PC-9 (cell line): ENCODE measurements around the gene LINC00632. TPM values are rescaled to one million over a fixed set of nuclear protein-coding genes. Genes with fewer than 3 reads are reported as not detected.

Experiments
- BruUV-seq: library from RNA; stranded (reverse); fragments of 400-500 nt; replicated peaks from 2 replicates; lab custom pipeline; 2021; lab: Mats Ljungman, UMichigan
- CTCF ChIA-PET: fragments of 300-600 bp; sonication (Branson Sonifier 250); formaldehyde crosslinking; loops from one replicate; lab custom pipeline; 2022; ENCODE audit warnings: antibody characterized with exemption; lab: Charles Lee
- POLR2A ChIA-PET: fragments of 300-600 bp; sonication (Branson Sonifier 250); formaldehyde crosslinking; loops from one replicate; lab custom pipeline; 2022; ENCODE audit warnings: antibody characterized with exemption; ENCODE audit not compliant: unreplicated experiment; lab: Charles Lee
- DNase-seq, 2 experiments: peaks; one replicate each; pipeline versions ENCODE4 v3.0.0 to v3.0.0-alpha.2; 2015 to 2022; ENCODE audit warnings: mixed read lengths in 1 of 2
- H2AFZ ChIP-seq: fragments of 200-600 bp; sonication (generic); 2 replicates; pipeline ENCODE4 v1.8.1; 2017; ENCODE audit warnings: antibody characterized with exemption
- H3F3A ChIP-seq: fragments of 200-600 bp; sonication (generic); 2 replicates; pipeline ENCODE4 v1.8.1; 2017; ENCODE audit warnings: antibody characterized with exemption, mild to moderate bottlenecking, low read depth; ENCODE audit not compliant: insufficient read depth
- H3K27ac ChIP-seq: fragments of 200-600 bp; sonication (generic); 2 replicates; pipeline ENCODE4 v1.6.1; 2016; ENCODE audit warnings: mixed run types
- H3K27me3 ChIP-seq: fragments of 200-600 bp; sonication (generic); 2 replicates; pipeline ENCODE4 v1.6.1; 2016; ENCODE audit warnings: low read depth, mixed run types; ENCODE audit not compliant: insufficient read depth
- H3K36me3 ChIP-seq: fragments of 200-600 bp; sonication (generic); 2 replicates; pipeline ENCODE4 v1.6.1; 2016; ENCODE audit warnings: low read depth, mixed run types
- H3K4me1 ChIP-seq: fragments of 200-600 bp; sonication (generic); replicated peaks from 2 replicates; pipeline ENCODE4 v1.6.1; 2016; ENCODE audit warnings: mixed run types; ENCODE audit not compliant: insufficient read depth
- H3K4me2 ChIP-seq: fragments of 200-600 bp; sonication (generic); 2 replicates; pipeline ENCODE4 v1.6.1; 2017; ENCODE audit warnings: mixed run types
- H3K4me3 ChIP-seq: fragments of 200-600 bp; sonication (generic); 2 replicates; pipeline ENCODE4 v1.6.1; 2016; ENCODE audit warnings: mixed run types
- H3K79me2 ChIP-seq: fragments of 200-600 bp; sonication (generic); 2 replicates; pipeline ENCODE4 v1.6.1; 2017; ENCODE audit warnings: low read depth, mixed run types
- H3K9me2 ChIP-seq: fragments of 200-600 bp; sonication (generic); 2 replicates; pipeline ENCODE4 v1.8.1; 2017; ENCODE audit warnings: mild to moderate bottlenecking; ENCODE audit not compliant: insufficient read depth
- H3K9me3 ChIP-seq: fragments of 200-600 bp; sonication (generic); 2 replicates; pipeline ENCODE4 v1.8.1; 2016; ENCODE audit warnings: low read depth; ENCODE audit not compliant: insufficient read depth
- H4K20me1 ChIP-seq: fragments of 200-600 bp; sonication (generic); 2 replicates; pipeline ENCODE4 v1.8.1; 2017; ENCODE audit not compliant: insufficient read depth
- EZH2 ChIP-seq: fragments of 200-600 bp; sonication (generic); IDR thresholded peaks from 2 replicates; pipeline ENCODE4 v1.8.0; 2017; ENCODE audit warnings: antibody characterized with exemption, low read depth
- intact Hi-C: fragments of 100-400 bp; cut with micrococcal nuclease; formaldehyde crosslinking; loops from one replicate; pipeline ENCODE4 v1.10.0; 2022; ENCODE audit not compliant: unreplicated experiment
- total RNA-seq: library from RNA; stranded (reverse); gene quantifications from 2 replicates; pipeline ENCODE4 v1.2.3, GENCODE V29; 2021
- TF ChIP-seq, protein P1 (sequence below): fragments of 200-600 bp; sonication (generic); conservative IDR thresholded peaks from 2 replicates; pipeline ENCODE4 v1.6.1; 2017; ENCODE audit warnings: mixed run types, antibody characterized with exemption, mild to moderate bottlenecking, moderate library complexity

LINC00632 gene
- total RNA-seq, 1 experiment from 2014 or later = 0.46 TPM

DNA sequence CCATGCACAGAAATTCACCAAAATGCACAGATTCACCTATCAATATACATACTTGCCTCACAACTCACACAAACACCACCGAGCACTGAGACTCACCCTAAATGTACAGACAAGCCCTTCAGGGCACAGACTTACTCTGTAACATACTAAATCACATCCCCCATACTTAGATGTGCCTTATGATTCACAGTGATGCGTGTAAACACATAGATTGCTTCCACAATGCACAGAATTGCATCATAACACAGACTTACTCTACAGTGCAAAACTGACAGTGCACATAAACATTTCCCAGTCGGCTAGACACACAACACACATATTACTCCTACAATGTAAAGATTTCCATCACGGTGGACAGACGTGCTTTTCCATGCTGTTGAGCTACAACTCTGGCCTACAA lies 6.2 kb downstream of the LINC00632 start:
- H3K9me2 ChIP-seq = no peaks in the 10 kb centered on the region
- no peak for DNase-seq
- no peaks in the 10 kb centered on the region for H3F3A ChIP-seq
- CTCF ChIA-PET = no interaction called here
- H3K79me2 ChIP-seq = no peaks in the 10 kb centered on the region
- no peak overlapping the region for H2AFZ ChIP-seq
- peaks cover 66% of the 10 kb centered on the region for H3K27me3 ChIP-seq
- H3K9me3 ChIP-seq = no peaks in the 10 kb centered on the region
- H3K27ac ChIP-seq = no peak overlapping the region
- intact Hi-C loops = no loop called here
- H3K4me1 ChIP-seq = no peaks in the 10 kb centered on the region
- H3K36me3 ChIP-seq = no peaks in the 10 kb centered on the region
- POLR2A ChIA-PET = no interaction called here
- H3K4me2 ChIP-seq = no peak overlapping the region
- H3K4me3 ChIP-seq = no peak overlapping the region
- no peaks in the 10 kb centered on the region for H4K20me1 ChIP-seq
- no peak for TF ChIP-seq EZH2
- TF ChIP-seq, protein P1, sequence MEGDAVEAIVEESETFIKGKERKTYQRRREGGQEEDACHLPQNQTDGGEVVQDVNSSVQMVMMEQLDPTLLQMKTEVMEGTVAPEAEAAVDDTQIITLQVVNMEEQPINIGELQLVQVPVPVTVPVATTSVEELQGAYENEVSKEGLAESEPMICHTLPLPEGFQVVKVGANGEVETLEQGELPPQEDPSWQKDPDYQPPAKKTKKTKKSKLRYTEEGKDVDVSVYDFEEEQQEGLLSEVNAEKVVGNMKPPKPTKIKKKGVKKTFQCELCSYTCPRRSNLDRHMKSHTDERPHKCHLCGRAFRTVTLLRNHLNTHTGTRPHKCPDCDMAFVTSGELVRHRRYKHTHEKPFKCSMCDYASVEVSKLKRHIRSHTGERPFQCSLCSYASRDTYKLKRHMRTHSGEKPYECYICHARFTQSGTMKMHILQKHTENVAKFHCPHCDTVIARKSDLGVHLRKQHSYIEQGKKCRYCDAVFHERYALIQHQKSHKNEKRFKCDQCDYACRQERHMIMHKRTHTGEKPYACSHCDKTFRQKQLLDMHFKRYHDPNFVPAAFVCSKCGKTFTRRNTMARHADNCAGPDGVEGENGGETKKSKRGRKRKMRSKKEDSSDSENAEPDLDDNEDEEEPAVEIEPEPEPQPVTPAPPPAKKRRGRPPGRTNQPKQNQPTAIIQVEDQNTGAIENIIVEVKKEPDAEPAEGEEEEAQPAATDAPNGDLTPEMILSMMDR = no peak
- BruUV-seq = no TSS peak

DNA sequence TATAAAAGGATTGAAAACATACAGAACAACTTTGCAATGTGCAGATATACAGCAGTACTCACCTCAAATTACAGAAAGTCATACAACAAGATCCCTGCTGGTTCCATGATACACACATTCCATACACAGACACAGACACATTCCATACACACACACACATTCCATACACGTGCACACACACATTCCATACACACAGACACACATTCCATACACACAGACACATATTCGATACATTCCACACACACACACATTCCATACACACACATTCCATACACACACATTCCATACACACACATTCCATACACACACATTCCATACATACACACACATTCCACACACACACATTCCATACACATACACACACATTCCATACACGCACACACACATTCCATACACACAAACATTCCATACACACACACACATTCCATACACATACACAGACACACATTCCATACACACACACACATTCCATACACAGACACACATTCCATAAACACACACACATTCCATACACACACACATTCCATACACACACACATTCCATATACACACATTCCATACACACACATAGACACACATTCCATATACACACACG lies 13.7 kb downstream of the LINC00632 start:
- DNase-seq = no peak
- H3K27ac ChIP-seq = no peak overlapping the region
- POLR2A ChIA-PET = no interaction called here
- H3K27me3 ChIP-seq = peaks cover 24% of the 10 kb centered on the region
- H3K4me3 ChIP-seq = no peak overlapping the region
- CTCF ChIA-PET = no interaction called here
- H3K9me3 ChIP-seq = no peaks in the 10 kb centered on the region
- H3F3A ChIP-seq = no peaks in the 10 kb centered on the region
- H3K9me2 ChIP-seq = no peaks in the 10 kb centered on the region
- intact Hi-C loops = no loop called here
- no TSS peak for BruUV-seq
- TF ChIP-seq EZH2 = no peak
- TF ChIP-seq, protein P1 = no peak
- no peaks in the 10 kb centered on the region for H3K36me3 ChIP-seq
- H4K20me1 ChIP-seq = no peaks in the 10 kb centered on the region; the same call in 1 of the 2 replicates
- H2AFZ ChIP-seq = no peak overlapping the region
- no peak overlapping the region for H3K4me2 ChIP-seq
- no peaks in the 10 kb centered on the region for H3K4me1 ChIP-seq
- no peaks in the 10 kb centered on the region for H3K79me2 ChIP-seq

DNA sequence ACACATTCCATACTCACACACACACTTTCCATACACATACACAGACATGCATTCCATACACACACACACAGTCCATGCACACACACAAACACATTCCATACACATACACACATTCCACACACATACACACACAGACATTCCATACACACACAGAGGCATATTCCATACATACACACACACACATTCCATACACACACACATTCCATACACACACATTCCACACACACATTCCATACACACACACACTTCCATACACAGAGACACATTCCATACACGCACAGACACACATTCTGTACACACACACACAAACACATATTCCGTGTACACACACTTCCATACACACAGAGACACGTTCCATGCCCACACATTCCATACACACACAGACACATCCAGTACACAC lies 14.8 kb downstream of the LINC00632 start:
- ChIA-PET CTCF (no interaction called here), POLR2A (no interaction called here)
- no peaks in the 10 kb centered on the region for H3K4me1 ChIP-seq
- no peaks in the 10 kb centered on the region for H3K36me3 ChIP-seq
- BruUV-seq = no TSS peak
- TF ChIP-seq EZH2 = no peak
- TF ChIP-seq, protein P1 = no peak
- H3K79me2 ChIP-seq = no peaks in the 10 kb centered on the region
- H4K20me1 ChIP-seq = no peaks in the 10 kb centered on the region; the same call in 1 of the 2 replicates
- no peak overlapping the region for H2AFZ ChIP-seq
- intact Hi-C loops = no loop called here
- H3K9me3 ChIP-seq = no peaks in the 10 kb centered on the region
- DNase-seq = no peak
- H3F3A ChIP-seq = no peaks in the 10 kb centered on the region
- H3K4me2 ChIP-seq = no peak overlapping the region
- H3K4me3 ChIP-seq = no peak overlapping the region
- H3K27ac ChIP-seq = no peak overlapping the region
- no peaks in the 10 kb centered on the region for H3K9me2 ChIP-seq
- peaks cover 26% of the 10 kb centered on the region for H3K27me3 ChIP-seq
